Measurements from ENCODE around the gene GAGE12E. TPM values are rescaled to one million over a fixed set of nuclear protein-coding genes. Genes with fewer than 3 reads are reported as not detected.
"Not testable (repeated sequence)": the region's sequence is repeated elsewhere in the genome, so short reads cannot be mapped to it uniquely, and the experiment has no call there.

GAGE12E gene, protein sequence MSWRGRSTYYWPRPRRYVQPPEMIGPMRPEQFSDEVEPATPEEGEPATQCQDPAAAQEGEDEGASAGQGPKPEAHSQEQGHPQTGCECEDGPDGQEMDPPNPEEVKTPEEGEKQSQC
- not detected for total RNA-seq
- long read RNA-seq: 0 reads

- H3K27ac ChIP-seq; H3K4me3 ChIP-seq; ATAC-seq; H3K4me1 ChIP-seq; intact Hi-C loops (cut with DNase I); H3K27me3 ChIP-seq; H3K36me3 ChIP-seq; H3K9me3 ChIP-seq; DNase-seq: not testable (repeated sequence)
Measured at GRCh38 chrX:49550989-49551388, at the start of gene GAGE12E. Gene GAGE12E (plus strand): TSS chrX:49551289. CDS start chrX:49552444, 1,155 bp downstream.

DNA sequence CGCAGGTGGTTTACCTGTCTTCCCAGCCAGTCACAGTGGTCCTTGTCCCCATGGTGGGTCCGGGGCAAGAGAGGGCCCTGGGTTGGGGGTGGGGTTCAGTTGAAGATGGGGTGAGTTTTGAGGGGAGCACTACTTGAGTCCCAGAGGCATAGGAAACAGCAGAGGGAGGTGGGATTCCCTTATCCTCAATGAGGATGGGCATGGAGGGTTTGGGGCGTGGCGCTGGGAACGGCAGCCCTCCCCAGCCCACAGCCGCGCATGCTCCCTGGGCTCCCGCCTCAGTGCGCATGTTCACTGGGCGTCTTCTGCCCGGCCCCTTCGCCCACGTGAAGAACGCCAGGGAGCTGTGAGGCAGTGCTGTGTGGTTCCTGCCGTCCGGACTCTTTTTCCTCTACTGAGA, 19.2 kb upstream of the GAGE12E start, which contains the start of gene GAGE12C:
Gene GAGE12C, plus strand, starts transcription at position 301 of the 400 bp plus-strand sequence. CDS start 1,155 bp downstream, outside the sequence.
- H3K36me3 ChIP-seq; intact Hi-C loops (cut with DNase I); ATAC-seq; H3K27ac ChIP-seq; H3K27me3 ChIP-seq; H3K4me3 ChIP-seq; H3K4me1 ChIP-seq; DNase-seq; H3K9me3 ChIP-seq: not testable (repeated sequence)

DNA sequence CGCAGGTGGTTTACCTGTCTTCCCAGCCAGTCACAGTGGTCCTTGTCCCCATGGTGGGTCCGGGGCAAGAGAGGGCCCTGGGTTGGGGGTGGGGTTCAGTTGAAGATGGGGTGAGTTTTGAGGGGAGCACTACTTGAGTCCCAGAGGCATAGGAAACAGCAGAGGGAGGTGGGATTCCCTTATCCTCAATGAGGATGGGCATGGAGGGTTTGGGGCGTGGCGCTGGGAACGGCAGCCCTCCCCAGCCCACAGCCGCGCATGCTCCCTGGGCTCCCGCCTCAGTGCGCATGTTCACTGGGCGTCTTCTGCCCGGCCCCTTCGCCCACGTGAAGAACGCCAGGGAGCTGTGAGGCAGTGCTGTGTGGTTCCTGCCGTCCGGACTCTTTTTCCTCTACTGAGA, 9.7 kb upstream of the GAGE12E start, which contains the start of gene GAGE12D:
Gene GAGE12D, plus strand, starts transcription at position 301 of the 400 bp plus-strand sequence. CDS start 1,155 bp downstream, outside the sequence.
- H3K27ac ChIP-seq; ATAC-seq; H3K4me3 ChIP-seq; DNase-seq; H3K36me3 ChIP-seq; H3K4me1 ChIP-seq; H3K27me3 ChIP-seq; H3K9me3 ChIP-seq; intact Hi-C loops (cut with DNase I): not testable (repeated sequence)

DNA sequence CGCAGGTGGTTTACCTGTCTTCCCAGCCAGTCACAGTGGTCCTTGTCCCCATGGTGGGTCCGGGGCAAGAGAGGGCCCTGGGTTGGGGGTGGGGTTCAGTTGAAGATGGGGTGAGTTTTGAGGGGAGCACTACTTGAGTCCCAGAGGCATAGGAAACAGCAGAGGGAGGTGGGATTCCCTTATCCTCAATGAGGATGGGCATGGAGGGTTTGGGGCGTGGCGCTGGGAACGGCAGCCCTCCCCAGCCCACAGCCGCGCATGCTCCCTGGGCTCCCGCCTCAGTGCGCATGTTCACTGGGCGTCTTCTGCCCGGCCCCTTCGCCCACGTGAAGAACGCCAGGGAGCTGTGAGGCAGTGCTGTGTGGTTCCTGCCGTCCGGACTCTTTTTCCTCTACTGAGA, 9.5 kb downstream of the GAGE12E start, which contains the start of gene GAGE12F:
Gene GAGE12F, plus strand, starts transcription at position 301 of the 400 bp plus-strand sequence. CDS start 1,155 bp downstream, outside the sequence.
- H3K9me3 ChIP-seq; DNase-seq; H3K4me3 ChIP-seq; H3K27me3 ChIP-seq; H3K27ac ChIP-seq; H3K36me3 ChIP-seq; H3K4me1 ChIP-seq; intact Hi-C loops (cut with DNase I); ATAC-seq: not testable (repeated sequence)

DNA sequence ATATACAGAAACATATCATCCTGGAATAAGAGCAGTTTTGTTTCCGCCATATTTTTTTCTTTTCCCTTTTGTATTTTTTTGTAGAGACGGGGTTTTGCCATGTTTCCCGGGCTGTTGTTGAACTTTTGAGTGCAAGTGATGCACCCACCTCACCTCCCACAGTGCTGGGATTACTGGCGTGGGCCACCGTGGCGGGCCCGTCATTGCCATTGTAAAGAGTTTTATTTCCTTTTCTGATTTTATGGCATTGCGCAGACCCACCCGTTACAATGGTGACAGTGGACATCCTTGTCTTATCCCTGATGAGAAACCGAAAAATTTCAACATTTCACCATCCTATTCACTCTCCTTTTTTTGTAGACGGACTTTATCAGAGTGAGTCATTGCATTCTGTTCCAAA, 17.6 kb downstream of the GAGE12E start:
- H3K4me3 ChIP-seq; H3K9me3 ChIP-seq; intact Hi-C loops (cut with DNase I); H3K27me3 ChIP-seq; H3K36me3 ChIP-seq; H3K27ac ChIP-seq; H3K4me1 ChIP-seq; ATAC-seq: not testable (repeated sequence)
- DNase-seq: peak; percentile 23

DNA sequence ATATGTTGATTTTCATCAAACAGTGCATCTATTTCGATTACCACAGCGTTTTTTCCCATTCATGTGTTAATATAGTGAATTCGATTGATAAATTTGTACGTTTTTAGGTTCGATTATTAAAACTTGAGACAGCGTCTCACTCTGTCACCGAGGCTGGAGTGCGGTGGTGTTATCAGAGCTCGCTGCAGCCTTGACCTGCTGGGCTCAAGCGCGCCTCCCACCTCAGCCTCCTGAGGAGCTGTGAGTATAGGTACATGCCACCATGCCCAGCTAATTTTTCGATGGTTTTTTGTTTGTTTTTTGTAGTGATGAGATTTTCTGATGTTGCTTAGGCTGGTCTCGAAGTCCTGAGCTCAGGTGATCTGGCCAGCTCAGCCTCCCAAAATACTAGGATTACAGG, 18.1 kb downstream of the GAGE12E start:
- DNase-seq; H3K27me3 ChIP-seq; H3K4me1 ChIP-seq; intact Hi-C loops (cut with DNase I); H3K36me3 ChIP-seq; H3K4me3 ChIP-seq; ATAC-seq; H3K9me3 ChIP-seq; H3K27ac ChIP-seq: not testable (repeated sequence)

GRCh38 chrX:49570100-49570499, 19.0 kb downstream of the GAGE12E start, which contains the start of gene GAGE12G:
Gene GAGE12G (plus strand): TSS chrX:49570400. CDS start chrX:49571555, 1,155 bp downstream.
- ATAC-seq; H3K27me3 ChIP-seq; DNase-seq; H3K4me1 ChIP-seq; H3K4me3 ChIP-seq; H3K27ac ChIP-seq; intact Hi-C loops (cut with DNase I); H3K9me3 ChIP-seq; H3K36me3 ChIP-seq: not testable (repeated sequence)

DNA sequence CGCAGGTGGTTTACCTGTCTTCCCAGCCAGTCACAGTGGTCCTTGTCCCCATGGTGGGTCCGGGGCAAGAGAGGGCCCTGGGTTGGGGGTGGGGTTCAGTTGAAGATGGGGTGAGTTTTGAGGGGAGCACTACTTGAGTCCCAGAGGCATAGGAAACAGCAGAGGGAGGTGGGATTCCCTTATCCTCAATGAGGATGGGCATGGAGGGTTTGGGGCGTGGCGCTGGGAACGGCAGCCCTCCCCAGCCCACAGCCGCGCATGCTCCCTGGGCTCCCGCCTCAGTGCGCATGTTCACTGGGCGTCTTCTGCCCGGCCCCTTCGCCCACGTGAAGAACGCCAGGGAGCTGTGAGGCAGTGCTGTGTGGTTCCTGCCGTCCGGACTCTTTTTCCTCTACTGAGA, 28.6 kb downstream of the GAGE12E start, which contains the start of gene GAGE12H:
Gene GAGE12H, plus strand, starts transcription at position 301 of the 400 bp plus-strand sequence. CDS start 1,155 bp downstream, outside the sequence.
- ATAC-seq; H3K4me1 ChIP-seq; DNase-seq; intact Hi-C loops (cut with DNase I); H3K4me3 ChIP-seq; H3K27me3 ChIP-seq; H3K9me3 ChIP-seq; H3K36me3 ChIP-seq; H3K27ac ChIP-seq: not testable (repeated sequence)

GRCh38 chrX:49589196-49589595, 38.1 kb downstream of the GAGE12E start, which contains the start of gene GAGE2A:
Gene GAGE2A (plus strand): TSS chrX:49589496. CDS start chrX:49590651, 1,155 bp downstream.
- H3K4me3 ChIP-seq; H3K27ac ChIP-seq; DNase-seq; H3K36me3 ChIP-seq; H3K27me3 ChIP-seq; ATAC-seq; H3K9me3 ChIP-seq; intact Hi-C loops (cut with DNase I); H3K4me1 ChIP-seq: not testable (repeated sequence)

DNA sequence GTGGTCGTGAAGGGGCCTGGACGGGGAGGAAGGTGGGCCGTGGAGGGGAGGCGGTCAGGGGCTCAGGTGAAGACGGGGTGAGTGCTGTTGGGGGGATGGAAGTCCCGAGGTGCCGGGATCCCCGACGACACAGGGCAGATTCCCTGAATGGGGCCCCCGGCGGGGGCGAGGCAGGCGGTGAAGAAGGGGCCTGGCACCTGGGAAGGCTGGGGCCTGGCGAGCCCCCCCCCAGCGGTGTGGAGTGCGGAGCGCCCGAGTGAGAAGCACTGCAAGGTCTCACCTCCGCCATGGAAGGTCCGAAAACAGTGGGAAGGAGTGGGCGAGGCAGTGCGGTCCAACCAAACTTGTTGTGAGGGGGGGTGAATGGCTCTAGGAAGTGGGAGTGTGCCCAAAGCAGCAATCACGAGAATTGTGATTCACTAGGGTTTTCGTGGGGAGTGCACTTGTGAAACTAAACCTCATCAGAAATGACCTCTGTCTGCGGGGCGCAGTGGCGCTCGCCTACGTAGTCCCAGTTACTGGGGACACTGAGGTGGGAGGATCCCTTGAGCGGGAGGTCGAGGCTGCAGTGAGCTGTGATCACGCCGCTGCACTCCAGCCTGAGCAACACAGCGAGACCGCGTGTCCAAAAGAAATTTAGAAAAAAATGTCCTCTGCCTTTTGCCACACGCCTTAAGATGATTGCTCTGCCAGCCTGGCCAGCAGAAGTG, 38.8 kb downstream of the GAGE12E start:
- not testable (repeated sequence) for H3K4me3 ChIP-seq

DNA sequence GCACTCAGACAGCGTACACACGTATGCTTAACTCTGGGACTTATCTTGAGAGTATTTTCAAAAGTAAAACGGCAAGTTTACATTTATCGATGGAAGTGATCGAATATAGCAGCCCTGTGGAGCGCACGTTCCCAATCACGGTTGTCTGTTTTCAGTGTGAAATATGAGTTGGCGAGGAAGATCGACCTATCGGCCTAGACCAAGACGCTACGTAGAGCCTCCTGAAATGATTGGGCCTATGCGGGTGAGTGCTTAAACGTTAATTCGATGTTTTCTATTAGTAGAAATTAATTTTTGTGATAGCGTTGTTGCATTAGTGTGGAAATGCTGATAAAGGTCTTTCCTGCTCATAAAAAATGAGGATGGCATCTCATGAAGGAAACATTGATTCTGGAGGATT, 39.4 kb downstream of the GAGE12E start:
- H3K4me3 ChIP-seq; H3K36me3 ChIP-seq; H3K27me3 ChIP-seq; H3K27ac ChIP-seq; intact Hi-C loops (cut with DNase I); H3K9me3 ChIP-seq; DNase-seq; H3K4me1 ChIP-seq; ATAC-seq: not testable (repeated sequence)

More for the DNA sequence above, 38.8 kb downstream of the GAGE12E start:
- peak; percentile 52 for DNase-seq
- H3K36me3 ChIP-seq; intact Hi-C loops (cut with DNase I); H3K4me1 ChIP-seq; H3K27ac ChIP-seq; H3K9me3 ChIP-seq; H3K27me3 ChIP-seq; ATAC-seq: not testable (repeated sequence)

DNA sequence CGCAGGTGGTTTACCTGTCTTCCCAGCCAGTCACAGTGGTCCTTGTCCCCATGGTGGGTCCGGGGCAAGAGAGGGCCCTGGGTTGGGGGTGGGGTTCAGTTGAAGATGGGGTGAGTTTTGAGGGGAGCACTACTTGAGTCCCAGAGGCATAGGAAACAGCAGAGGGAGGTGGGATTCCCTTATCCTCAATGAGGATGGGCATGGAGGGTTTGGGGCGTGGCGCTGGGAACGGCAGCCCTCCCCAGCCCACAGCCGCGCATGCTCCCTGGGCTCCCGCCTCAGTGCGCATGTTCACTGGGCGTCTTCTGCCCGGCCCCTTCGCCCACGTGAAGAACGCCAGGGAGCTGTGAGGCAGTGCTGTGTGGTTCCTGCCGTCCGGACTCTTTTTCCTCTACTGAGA, 47.6 kb downstream of the GAGE12E start, which contains the start of gene GAGE1:
Gene GAGE1, plus strand, starts transcription at position 301 of the 400 bp plus-strand sequence. CDS start 1,155 bp downstream, outside the sequence.
- H3K27ac ChIP-seq; H3K27me3 ChIP-seq; H3K36me3 ChIP-seq; ATAC-seq; H3K9me3 ChIP-seq; H3K4me1 ChIP-seq; H3K4me3 ChIP-seq; intact Hi-C loops (cut with DNase I); DNase-seq: not testable (repeated sequence)

Data from upper lobe of right lung (tissue), 1 donor.